ENCODE data around the gene PDZRN4.

DNA sequence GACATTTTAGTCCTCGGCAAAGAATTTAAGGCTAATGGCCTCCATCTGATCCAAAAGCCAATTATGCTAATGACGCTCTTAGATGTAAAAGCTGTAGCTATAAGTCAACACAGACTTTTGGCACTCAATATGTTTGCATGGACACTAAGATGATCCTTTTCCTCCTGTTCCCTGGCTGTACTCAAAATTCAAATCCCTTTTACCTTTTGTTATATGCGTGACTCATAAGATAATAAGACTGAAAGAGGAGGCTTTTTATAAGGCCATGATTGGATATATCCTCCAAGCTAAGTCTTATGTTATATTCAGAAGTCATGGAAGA, 89.8 kb downstream of the PDZRN4 start:
- TF ChIP-seq, protein P1, sequence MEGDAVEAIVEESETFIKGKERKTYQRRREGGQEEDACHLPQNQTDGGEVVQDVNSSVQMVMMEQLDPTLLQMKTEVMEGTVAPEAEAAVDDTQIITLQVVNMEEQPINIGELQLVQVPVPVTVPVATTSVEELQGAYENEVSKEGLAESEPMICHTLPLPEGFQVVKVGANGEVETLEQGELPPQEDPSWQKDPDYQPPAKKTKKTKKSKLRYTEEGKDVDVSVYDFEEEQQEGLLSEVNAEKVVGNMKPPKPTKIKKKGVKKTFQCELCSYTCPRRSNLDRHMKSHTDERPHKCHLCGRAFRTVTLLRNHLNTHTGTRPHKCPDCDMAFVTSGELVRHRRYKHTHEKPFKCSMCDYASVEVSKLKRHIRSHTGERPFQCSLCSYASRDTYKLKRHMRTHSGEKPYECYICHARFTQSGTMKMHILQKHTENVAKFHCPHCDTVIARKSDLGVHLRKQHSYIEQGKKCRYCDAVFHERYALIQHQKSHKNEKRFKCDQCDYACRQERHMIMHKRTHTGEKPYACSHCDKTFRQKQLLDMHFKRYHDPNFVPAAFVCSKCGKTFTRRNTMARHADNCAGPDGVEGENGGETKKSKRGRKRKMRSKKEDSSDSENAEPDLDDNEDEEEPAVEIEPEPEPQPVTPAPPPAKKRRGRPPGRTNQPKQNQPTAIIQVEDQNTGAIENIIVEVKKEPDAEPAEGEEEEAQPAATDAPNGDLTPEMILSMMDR (IDR thresholded peaks at IDR 0.05): no peak
- TF ChIP-seq POLR2AphosphoS5 (IDR thresholded peaks at IDR 0.05) (no peak), POLR2A (IDR thresholded peaks at IDR 0.05) (no peak)
